ENCODE data around the gene DDX49. TPM values are rescaled to one million over a fixed set of nuclear protein-coding genes. Genes with fewer than 3 reads are reported as not detected.
A peak's percentile ranks its signal among the peaks of the same experiment; 100 is the strongest.

Gene DDX49
- total and polyA plus RNA-seq, 9 of the 15 experiments (the other 6 are each of a cell fraction or from before 2014, with no cell fraction given): 1.1 to 113 (median 45.7) TPM

DNA sequence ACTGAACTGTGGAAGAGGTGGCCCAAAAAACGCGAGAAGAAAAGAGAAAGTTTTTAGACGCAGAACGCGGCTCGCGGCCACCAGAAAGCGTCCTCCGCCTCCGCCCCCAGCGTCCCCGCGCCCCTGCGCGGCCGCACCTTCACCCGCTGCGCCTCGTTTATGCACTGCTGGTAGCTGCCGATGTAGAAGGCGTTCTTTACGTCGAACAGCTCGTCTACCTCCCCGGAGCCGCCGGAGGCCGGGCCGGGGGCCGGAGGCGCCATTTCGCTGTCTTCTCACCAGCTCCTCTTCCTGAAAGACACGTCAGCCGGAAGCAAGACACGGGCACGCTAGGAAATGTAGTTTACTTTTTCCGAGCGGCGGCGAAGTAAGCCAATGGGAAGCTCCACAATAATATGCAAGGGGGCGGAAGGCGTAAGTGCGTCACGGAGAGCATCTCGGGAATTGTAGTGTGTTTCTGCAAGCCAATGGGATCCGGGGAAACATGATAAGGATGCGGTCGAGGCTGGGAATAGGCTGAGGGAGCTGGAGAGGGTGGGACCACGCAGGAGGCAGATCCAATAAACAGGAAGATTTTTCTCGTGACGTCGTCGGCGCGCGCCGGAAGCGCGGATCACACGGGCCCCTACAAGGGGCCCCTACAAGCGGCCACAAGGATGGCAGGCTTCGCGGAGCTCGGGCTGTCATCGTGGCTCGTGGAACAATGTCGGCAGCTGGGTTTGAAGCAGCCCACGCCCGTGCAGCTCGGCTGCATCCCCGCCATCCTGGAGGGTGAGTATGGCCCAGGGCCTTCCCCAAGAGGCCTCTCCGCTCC is at the start of gene DDX49, which contains the start of gene COPE (continued):
- peak; percentile 100 for TF ChIP-seq NKRF (IDR thresholded peaks at IDR 0.05; ENCODE audit: borderline replicate concordance)
- no peak for TF ChIP-seq HSF4 (CRISPR knock-in tag; IDR thresholded peaks at IDR 0.05; ENCODE audit: borderline replicate concordance)
- peak; percentile 97 for TF ChIP-seq ZNF143 (CRISPR knock-in tag; IDR thresholded peaks at IDR 0.05)
- TF ChIP-seq, protein P1, sequence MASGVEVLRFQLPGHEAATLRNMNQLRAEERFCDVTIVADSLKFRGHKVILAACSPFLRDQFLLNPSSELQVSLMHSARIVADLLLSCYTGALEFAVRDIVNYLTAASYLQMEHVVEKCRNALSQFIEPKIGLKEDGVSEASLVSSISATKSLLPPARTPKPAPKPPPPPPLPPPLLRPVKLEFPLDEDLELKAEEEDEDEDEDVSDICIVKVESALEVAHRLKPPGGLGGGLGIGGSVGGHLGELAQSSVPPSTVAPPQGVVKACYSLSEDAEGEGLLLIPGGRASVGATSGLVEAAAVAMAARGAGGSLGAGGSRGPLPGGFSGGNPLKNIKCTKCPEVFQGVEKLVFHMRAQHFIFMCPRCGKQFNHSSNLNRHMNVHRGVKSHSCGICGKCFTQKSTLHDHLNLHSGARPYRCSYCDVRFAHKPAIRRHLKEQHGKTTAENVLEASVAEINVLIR (CRISPR knock-in tag; IDR thresholded peaks at IDR 0.05): peak; percentile 96
- TF ChIP-seq ZNF589 (CRISPR knock-in tag; IDR thresholded peaks at IDR 0.05; ENCODE audit: low read depth): peak; percentile 69; the same call in 1 of the 2 replicates
- TF ChIP-seq BRD9 (IDR thresholded peaks at IDR 0.05; ENCODE audit: low read depth, partially characterized antibody): no peak
- TF ChIP-seq HDAC1 (IDR thresholded peaks at IDR 0.05): peak; percentile 91 to 99
- TF ChIP-seq NELFE (IDR thresholded peaks at IDR 0.05; ENCODE audit: insufficient read depth, insufficient read length): no peak
- peak; percentile 100 for TF ChIP-seq MBD2 (IDR thresholded peaks at IDR 0.05; ENCODE audit: borderline replicate concordance, low read depth)
- TF ChIP-seq HIVEP1 (CRISPR knock-in tag; IDR thresholded peaks at IDR 0.05): no peak
- peak; percentile 92 for TF ChIP-seq POLR2AphosphoS5 (IDR thresholded peaks at IDR 0.05; ENCODE audit: control insufficient read depth, insufficient read depth, low read depth, low read length)
- peak; percentile 76 for TF ChIP-seq MAX (CRISPR knock-in tag; IDR thresholded peaks at IDR 0.05)
- peak; percentile 98 to 99 for TF ChIP-seq FOXK2 (conservative IDR thresholded peaks at IDR 0.05 in 1 of 2, IDR thresholded peaks at IDR 0.05 in 1 of 2; ENCODE audit: low read depth in 2 of 2)
- peak; percentile 89 for TF ChIP-seq TFAP4 (CRISPR knock-in tag; IDR thresholded peaks at IDR 0.05; ENCODE audit: borderline replicate concordance)
- peak; percentile 57 for TF ChIP-seq E2F1 (CRISPR knock-in tag; IDR thresholded peaks at IDR 0.05)
- TF ChIP-seq GABPA (tag; conservative IDR thresholded peaks at IDR 0.05; ENCODE audit: low read depth): peak; percentile 99
- peak; percentile 84 for TF ChIP-seq NEUROD1 (IDR thresholded peaks at IDR 0.05; ENCODE audit: borderline replicate concordance, low read depth, low read length, partially characterized antibody)
- TF ChIP-seq SMARCE1 (IDR thresholded peaks at IDR 0.05): no peak
- peak; percentile 59; the same call in 1 of the 2 replicates for TF ChIP-seq ZNF583 (CRISPR knock-in tag; IDR thresholded peaks at IDR 0.05)
- TF ChIP-seq, protein P2, sequence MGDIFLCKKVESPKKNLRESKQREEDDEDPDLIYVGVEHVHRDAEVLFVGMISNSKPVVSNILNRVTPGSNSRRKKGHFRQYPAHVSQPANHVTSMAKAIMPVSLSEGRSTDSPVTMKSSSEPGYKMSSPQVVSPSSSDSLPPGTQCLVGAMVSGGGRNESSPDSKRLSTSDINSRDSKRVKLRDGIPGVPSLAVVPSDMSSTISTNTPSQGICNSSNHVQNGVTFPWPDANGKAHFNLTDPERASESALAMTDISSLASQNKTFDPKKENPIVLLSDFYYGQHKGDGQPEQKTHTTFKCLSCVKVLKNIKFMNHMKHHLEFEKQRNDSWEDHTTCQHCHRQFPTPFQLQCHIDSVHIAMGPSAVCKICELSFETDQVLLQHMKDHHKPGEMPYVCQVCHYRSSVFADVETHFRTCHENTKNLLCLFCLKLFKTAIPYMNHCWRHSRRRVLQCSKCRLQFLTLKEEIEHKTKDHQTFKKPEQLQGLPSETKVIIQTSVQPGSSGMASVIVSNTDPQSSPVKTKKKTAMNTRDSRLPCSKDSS (IDR thresholded peaks at IDR 0.05; ENCODE audit: low read depth, partially characterized antibody): no peak

Measured in K562 (cell line).